ENCODE data around the gene KRT25.

DNA sequence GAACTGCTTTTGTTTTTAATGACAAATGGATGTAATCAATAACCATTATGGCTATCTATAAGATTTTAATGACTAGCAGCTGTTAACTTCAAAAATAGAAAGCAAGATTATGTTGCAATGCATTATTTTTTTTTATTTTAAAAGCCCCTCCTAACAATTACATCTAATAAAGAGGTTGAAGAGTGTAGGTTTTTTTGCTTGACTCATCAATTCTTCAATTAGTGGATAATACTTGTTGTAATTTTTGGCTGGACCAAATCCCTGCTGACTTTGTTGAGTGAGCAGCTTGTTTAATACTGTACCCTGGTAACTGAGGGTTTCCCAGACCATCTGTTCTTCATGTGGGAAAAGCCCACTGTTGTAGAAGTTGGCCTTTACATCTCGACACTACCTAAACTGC is 24.2 kb downstream of the KRT25 start:
- TF ChIP-seq, protein P1, sequence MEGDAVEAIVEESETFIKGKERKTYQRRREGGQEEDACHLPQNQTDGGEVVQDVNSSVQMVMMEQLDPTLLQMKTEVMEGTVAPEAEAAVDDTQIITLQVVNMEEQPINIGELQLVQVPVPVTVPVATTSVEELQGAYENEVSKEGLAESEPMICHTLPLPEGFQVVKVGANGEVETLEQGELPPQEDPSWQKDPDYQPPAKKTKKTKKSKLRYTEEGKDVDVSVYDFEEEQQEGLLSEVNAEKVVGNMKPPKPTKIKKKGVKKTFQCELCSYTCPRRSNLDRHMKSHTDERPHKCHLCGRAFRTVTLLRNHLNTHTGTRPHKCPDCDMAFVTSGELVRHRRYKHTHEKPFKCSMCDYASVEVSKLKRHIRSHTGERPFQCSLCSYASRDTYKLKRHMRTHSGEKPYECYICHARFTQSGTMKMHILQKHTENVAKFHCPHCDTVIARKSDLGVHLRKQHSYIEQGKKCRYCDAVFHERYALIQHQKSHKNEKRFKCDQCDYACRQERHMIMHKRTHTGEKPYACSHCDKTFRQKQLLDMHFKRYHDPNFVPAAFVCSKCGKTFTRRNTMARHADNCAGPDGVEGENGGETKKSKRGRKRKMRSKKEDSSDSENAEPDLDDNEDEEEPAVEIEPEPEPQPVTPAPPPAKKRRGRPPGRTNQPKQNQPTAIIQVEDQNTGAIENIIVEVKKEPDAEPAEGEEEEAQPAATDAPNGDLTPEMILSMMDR (IDR thresholded peaks at IDR 0.05), result no peak
- TF ChIP-seq POLR2A (IDR thresholded peaks at IDR 0.05), result no peak
